ENCODE data around the gene CHCHD6.

The CHCHD6 gene

GRCh38 chr3:126711121-126711760, 7.2 kb downstream of the CHCHD6 start:
- TF ChIP-seq CTCF (IDR thresholded peaks at IDR 0.05; ENCODE audit: borderline replicate concordance, insufficient read depth, low read depth, low read length): no peak
- H3K4me3 ChIP-seq (ENCODE audit: low read depth, low read length): no peak overlapping the region

GRCh38 chr3:126713199-126713598, 9.2 kb downstream of the CHCHD6 start:
- H3K4me3 ChIP-seq (ENCODE audit: low read depth, low read length): no peak overlapping the region
- TF ChIP-seq CTCF (IDR thresholded peaks at IDR 0.05; ENCODE audit: borderline replicate concordance, insufficient read depth, low read depth, low read length): no peak

- TF ChIP-seq CTCF (IDR thresholded peaks at IDR 0.05; ENCODE audit: borderline replicate concordance, insufficient read depth, low read depth, low read length): no peak
Observed at GRCh38 chr3:126714276-126714900, 10.3 kb downstream of the CHCHD6 start.

GRCh38 chr3:126714921-126715320, 10.9 kb downstream of the CHCHD6 start:
- TF ChIP-seq CTCF (IDR thresholded peaks at IDR 0.05; ENCODE audit: borderline replicate concordance, insufficient read depth, low read depth, low read length): no peak
- H3K4me3 ChIP-seq (ENCODE audit: low read depth, low read length): no peak overlapping the region

More at GRCh38 chr3:126714276-126714900, 10.3 kb downstream of the CHCHD6 start:
- H3K4me3 ChIP-seq (ENCODE audit: low read depth, low read length): no peak overlapping the region

GRCh38 chr3:126715432-126715831, 11.4 kb downstream of the CHCHD6 start:
- H3K4me3 ChIP-seq (ENCODE audit: low read depth, low read length): no peak overlapping the region
- no peak for TF ChIP-seq CTCF (IDR thresholded peaks at IDR 0.05; ENCODE audit: borderline replicate concordance, insufficient read depth, low read depth, low read length)

- H3K4me3 ChIP-seq (ENCODE audit: low read depth, low read length): no peak overlapping the region
- no peak for TF ChIP-seq CTCF (IDR thresholded peaks at IDR 0.05; ENCODE audit: borderline replicate concordance, insufficient read depth, low read depth, low read length)
Observed at GRCh38 chr3:126716057-126716456, 12.0 kb downstream of the CHCHD6 start.
